ENCODE data around the gene FAM120B.

Gene FAM120B

DNA sequence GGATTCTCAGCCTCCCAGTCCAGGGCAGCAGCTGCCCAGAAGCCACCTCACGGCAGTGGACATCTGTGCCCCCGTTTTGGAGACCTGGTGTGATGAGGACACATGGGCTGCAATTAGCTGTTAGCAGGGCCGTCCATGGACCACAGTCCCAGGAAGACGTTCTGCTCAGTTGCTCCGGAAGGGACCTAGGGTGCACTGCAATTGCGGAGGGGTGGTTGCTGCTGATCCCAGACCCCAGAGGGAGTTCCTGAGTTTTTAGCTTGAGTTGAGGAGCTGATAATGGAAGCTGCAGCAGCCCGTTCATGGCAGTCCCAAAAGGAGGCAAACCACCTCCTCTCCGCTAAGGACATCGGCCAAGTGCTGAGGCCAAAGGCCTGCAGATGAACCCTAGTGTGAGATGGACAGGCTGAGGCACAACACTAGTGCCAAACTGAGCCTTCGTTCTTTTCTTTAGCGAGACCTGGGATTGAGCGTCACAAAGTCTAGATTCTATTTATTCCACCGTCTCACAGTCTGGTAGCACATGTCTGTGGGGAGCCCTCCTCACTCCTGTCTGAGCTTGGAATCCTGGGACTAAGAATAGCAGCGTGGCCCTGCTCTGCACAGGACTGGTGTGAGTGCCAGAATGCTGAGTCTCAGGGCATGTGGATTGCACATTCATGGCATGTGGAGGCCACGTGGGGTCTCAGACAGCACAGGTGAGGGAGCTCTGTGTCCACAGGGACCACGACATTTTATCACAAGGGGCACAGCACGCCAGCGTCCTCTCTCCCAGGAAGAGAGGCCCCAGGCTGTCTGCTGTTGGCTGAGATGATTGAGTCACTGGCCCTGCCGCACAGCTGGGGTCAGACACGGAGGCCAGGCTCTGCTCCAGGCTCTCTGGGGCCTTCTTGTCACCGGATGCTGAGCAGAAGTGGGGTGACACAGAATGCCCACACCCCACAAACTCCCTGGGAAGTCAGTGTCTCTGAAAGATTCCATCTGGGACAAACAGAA, 133.1 kb downstream of the FAM120B start:
- H3K9ac ChIP-seq (ENCODE audit: insufficient read length, low read depth) = no peak overlapping the region
- H3K27me3 ChIP-seq (ENCODE audit: insufficient read depth, insufficient read length) = no peaks in the 10 kb centered on the region
- no peak for DNase-seq (ENCODE audit: low read depth, low spot score)
- H3K9me3 ChIP-seq (ENCODE audit: insufficient read depth, low read length) = no peaks in the 10 kb centered on the region
- H3K4me1 ChIP-seq (ENCODE audit: insufficient read depth, insufficient read length) = peaks cover 19% of the 10 kb centered on the region
- TF ChIP-seq SUZ12 (IDR thresholded peaks at IDR 0.05; ENCODE audit: extremely low read depth, insufficient read depth, insufficient read length) (no peak), YY1 (IDR thresholded peaks at IDR 0.05; ENCODE audit: insufficient read depth, insufficient read length) (no peak), ZNF274 (IDR thresholded peaks at IDR 0.05; ENCODE audit: low read depth, low read length) (no peak)
- no peak overlapping the region for H3K4me3 ChIP-seq (ENCODE audit: insufficient read length, low read depth)
- no peaks in the 10 kb centered on the region for H3K36me3 ChIP-seq (ENCODE audit: insufficient read depth, insufficient read length, low read length)

DNA sequence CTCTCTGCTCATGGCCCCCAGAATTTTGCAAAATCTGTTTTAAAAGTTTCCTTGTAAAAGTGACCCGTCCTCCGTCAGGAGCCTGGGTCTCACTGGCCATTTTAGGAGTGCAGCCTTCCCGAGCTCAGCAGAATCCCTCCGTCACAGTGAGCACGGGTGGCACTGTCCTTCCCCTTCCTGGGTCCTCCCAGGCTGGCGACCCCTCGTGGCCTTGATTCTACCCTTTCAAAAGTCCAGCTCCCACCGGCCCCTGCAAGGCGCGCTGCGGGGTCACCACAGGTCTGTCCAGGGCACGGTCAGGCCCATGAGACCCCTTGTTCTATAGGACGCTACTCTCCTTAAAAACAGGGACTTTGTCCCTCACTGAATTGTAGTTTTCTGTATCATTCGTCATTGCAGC, 133.9 kb downstream of the FAM120B start:
- H3K4me3 ChIP-seq (ENCODE audit: insufficient read length, low read depth) = no peak overlapping the region
- no peaks in the 10 kb centered on the region for H3K36me3 ChIP-seq (ENCODE audit: insufficient read depth, insufficient read length, low read length)
- H3K4me1 ChIP-seq (ENCODE audit: insufficient read depth, insufficient read length) = peaks cover 19% of the 10 kb centered on the region
- no peak for DNase-seq (ENCODE audit: low read depth, low spot score)
- H3K27me3 ChIP-seq (ENCODE audit: insufficient read depth, insufficient read length) = no peaks in the 10 kb centered on the region
- no peak overlapping the region for H3K9ac ChIP-seq (ENCODE audit: insufficient read length, low read depth)
- H3K9me3 ChIP-seq (ENCODE audit: insufficient read depth, low read length) = no peaks in the 10 kb centered on the region
- TF ChIP-seq ZNF274 (IDR thresholded peaks at IDR 0.05; ENCODE audit: low read depth, low read length) (no peak), YY1 (IDR thresholded peaks at IDR 0.05; ENCODE audit: insufficient read depth, insufficient read length) (no peak), SUZ12 (IDR thresholded peaks at IDR 0.05; ENCODE audit: extremely low read depth, insufficient read depth, insufficient read length) (no peak)

DNA sequence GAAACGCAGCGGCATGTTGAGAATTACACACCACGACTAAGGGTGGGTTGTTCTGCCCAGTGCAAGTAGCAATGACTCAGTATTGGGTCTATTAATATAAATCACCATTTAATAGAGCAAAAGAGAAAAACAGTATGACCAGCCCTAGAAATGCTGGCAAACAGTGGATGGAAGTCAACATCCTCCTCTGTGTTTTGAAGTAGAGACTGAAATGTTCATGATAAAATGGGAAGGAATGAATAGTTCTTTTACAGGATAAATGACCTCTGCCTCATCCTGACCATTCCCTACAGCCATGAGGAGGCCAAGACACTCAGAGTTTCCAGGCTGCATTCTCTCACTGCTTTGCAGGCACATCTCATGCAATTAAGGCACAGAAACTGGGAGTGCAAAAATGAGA, 134.8 kb downstream of the FAM120B start:
- Histone ChIP-seq H3K4me1 (ENCODE audit: insufficient read depth, insufficient read length) (peaks cover 19% of the 10 kb centered on the region), H3K27me3 (ENCODE audit: insufficient read depth, insufficient read length) (no peaks in the 10 kb centered on the region), H3K36me3 (ENCODE audit: insufficient read depth, insufficient read length, low read length) (no peaks in the 10 kb centered on the region), H3K4me3 (ENCODE audit: insufficient read length, low read depth) (no peak overlapping the region), H3K9me3 (ENCODE audit: insufficient read depth, low read length) (no peaks in the 10 kb centered on the region), H3K9ac (ENCODE audit: insufficient read length, low read depth) (no peak overlapping the region)
- no peak for TF ChIP-seq SUZ12 (IDR thresholded peaks at IDR 0.05; ENCODE audit: extremely low read depth, insufficient read depth, insufficient read length)
- TF ChIP-seq ZNF274 (IDR thresholded peaks at IDR 0.05; ENCODE audit: low read depth, low read length) = no peak
- no peak for TF ChIP-seq YY1 (IDR thresholded peaks at IDR 0.05; ENCODE audit: insufficient read depth, insufficient read length)
- DNase-seq (ENCODE audit: low read depth, low spot score) = no peak

DNA sequence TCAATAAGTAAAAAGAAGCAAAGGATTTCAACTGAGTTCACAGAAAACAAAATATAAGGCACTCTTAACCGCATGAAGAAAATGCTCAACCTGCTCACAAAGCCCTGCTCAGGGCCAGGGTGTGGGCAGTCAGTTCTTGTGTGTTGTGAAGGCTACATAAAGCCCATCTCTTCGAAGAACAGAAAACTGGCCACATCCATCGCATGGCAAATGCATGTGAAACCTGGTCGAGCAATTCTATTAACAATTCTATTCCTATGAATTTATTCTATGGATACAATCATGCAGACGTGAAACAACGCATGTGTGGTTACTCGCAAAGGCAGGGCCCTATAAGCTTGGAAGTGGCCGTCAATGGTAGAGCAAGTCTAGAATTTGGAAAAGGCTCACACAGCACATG, 136.0 kb downstream of the FAM120B start:
- no peak overlapping the region for H3K9ac ChIP-seq (ENCODE audit: insufficient read length, low read depth)
- H3K4me1 ChIP-seq (ENCODE audit: insufficient read depth, insufficient read length) = peaks cover 17% of the 10 kb centered on the region
- H3K9me3 ChIP-seq (ENCODE audit: insufficient read depth, low read length) = no peaks in the 10 kb centered on the region
- no peaks in the 10 kb centered on the region for H3K36me3 ChIP-seq (ENCODE audit: insufficient read depth, insufficient read length, low read length)
- DNase-seq (ENCODE audit: low read depth, low spot score) = no peak
- TF ChIP-seq SUZ12 (IDR thresholded peaks at IDR 0.05; ENCODE audit: extremely low read depth, insufficient read depth, insufficient read length) = no peak
- TF ChIP-seq YY1 (IDR thresholded peaks at IDR 0.05; ENCODE audit: insufficient read depth, insufficient read length) = no peak
- TF ChIP-seq ZNF274 (IDR thresholded peaks at IDR 0.05; ENCODE audit: low read depth, low read length) = no peak
- H3K27me3 ChIP-seq (ENCODE audit: insufficient read depth, insufficient read length) = no peaks in the 10 kb centered on the region
- no peak overlapping the region for H3K4me3 ChIP-seq (ENCODE audit: insufficient read length, low read depth)

DNA sequence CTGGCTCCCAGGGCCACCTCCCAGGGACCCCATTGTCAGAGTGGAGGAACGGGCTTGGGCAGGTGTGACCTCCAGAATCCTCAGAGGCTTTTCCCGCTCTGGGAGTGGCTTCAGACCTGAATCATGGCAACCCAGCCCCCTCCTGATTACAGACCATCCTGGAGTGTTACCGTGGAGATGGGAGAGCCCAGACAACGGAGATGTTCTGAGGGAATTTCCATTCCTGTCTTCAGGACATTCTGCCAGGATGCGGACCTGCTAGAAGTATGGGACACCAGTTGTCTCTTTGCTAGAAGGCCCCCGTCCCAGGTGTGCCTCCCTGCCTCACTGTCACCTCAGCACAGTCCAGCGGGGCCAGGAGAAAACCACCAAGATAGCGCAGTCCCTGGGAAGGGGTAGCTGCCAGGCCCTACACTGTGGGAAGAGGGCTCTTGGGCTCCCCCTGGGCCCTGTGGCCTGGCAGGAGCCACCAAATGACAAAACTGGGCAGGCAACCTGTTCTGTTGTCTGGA, 136.6 kb downstream of the FAM120B start:
- H3K9me3 ChIP-seq (ENCODE audit: insufficient read depth, low read length) = no peaks in the 10 kb centered on the region
- H3K4me1 ChIP-seq (ENCODE audit: insufficient read depth, insufficient read length) = peaks cover 12% of the 10 kb centered on the region
- TF ChIP-seq ZNF274 (IDR thresholded peaks at IDR 0.05; ENCODE audit: low read depth, low read length) = no peak
- no peak for TF ChIP-seq SUZ12 (IDR thresholded peaks at IDR 0.05; ENCODE audit: extremely low read depth, insufficient read depth, insufficient read length)
- no peak for TF ChIP-seq YY1 (IDR thresholded peaks at IDR 0.05; ENCODE audit: insufficient read depth, insufficient read length)
- H3K27me3 ChIP-seq (ENCODE audit: insufficient read depth, insufficient read length) = no peaks in the 10 kb centered on the region
- H3K9ac ChIP-seq (ENCODE audit: insufficient read length, low read depth) = no peak overlapping the region
- DNase-seq (ENCODE audit: low read depth, low spot score) = no peak
- H3K36me3 ChIP-seq (ENCODE audit: insufficient read depth, insufficient read length, low read length) = no peaks in the 10 kb centered on the region
- H3K4me3 ChIP-seq (ENCODE audit: insufficient read length, low read depth) = no peak overlapping the region

DNA sequence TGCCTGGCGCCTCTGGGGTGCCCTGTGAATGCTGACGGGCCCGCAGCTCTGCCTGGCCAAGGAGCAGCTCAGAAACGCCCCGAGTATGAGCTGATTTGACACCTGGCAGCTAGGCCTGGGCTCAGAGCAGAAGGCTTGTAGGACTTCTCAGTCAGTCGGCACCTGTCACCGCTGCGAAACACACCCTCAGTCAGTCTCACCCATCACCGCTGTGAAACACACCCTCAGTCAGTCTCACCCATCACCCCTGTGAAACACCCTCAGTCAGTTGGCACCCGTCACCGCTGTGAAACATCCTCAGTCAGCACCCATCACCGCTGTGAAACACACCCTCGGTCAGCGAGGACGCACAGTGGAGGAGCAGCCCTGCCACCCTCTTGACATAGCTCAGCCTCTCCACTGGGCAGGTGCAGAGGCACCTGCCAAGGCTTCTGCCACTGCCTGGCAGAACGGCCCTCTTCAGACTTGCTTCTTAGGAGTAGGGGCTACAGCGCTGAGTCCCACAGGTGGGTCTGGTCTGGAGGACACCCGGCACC, 137.6 kb downstream of the FAM120B start:
- H3K9me3 ChIP-seq (ENCODE audit: insufficient read depth, low read length) = no peaks in the 10 kb centered on the region
- no peaks in the 10 kb centered on the region for H3K27me3 ChIP-seq (ENCODE audit: insufficient read depth, insufficient read length)
- no peaks in the 10 kb centered on the region for H3K36me3 ChIP-seq (ENCODE audit: insufficient read depth, insufficient read length, low read length)
- no peak for DNase-seq (ENCODE audit: low read depth, low spot score)
- TF ChIP-seq SUZ12 (IDR thresholded peaks at IDR 0.05; ENCODE audit: extremely low read depth, insufficient read depth, insufficient read length) (no peak), ZNF274 (IDR thresholded peaks at IDR 0.05; ENCODE audit: low read depth, low read length) (no peak), YY1 (IDR thresholded peaks at IDR 0.05; ENCODE audit: insufficient read depth, insufficient read length) (no peak)
- H3K4me3 ChIP-seq (ENCODE audit: insufficient read length, low read depth) = no peak overlapping the region
- H3K4me1 ChIP-seq (ENCODE audit: insufficient read depth, insufficient read length) = peaks cover 8% of the 10 kb centered on the region
- no peak overlapping the region for H3K9ac ChIP-seq (ENCODE audit: insufficient read length, low read depth)

DNA sequence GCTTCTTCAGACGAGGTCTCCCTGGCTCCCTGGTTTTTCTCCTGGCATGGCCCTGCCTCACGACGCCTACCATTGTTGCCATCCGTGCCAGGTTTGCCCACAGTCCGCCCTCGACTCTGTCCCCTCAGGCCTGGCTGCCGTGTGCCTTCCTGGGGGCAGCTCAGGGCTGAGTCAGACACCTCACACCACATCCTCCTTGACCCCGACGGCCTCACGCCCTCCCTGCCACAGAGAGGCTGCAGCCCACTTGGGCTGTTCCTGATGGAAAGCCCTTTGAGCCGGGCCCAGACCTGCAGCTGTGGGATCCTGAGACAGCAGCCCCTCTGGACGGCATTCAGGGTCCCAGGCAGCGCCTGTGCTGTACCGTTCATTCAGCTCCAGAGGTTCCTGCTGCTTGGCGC, 138.3 kb downstream of the FAM120B start:
- no peak overlapping the region for H3K9ac ChIP-seq (ENCODE audit: insufficient read length, low read depth)
- H3K27me3 ChIP-seq (ENCODE audit: insufficient read depth, insufficient read length) = no peaks in the 10 kb centered on the region
- H3K36me3 ChIP-seq (ENCODE audit: insufficient read depth, insufficient read length, low read length) = no peaks in the 10 kb centered on the region
- no peak overlapping the region for H3K4me3 ChIP-seq (ENCODE audit: insufficient read length, low read depth)
- H3K4me1 ChIP-seq (ENCODE audit: insufficient read depth, insufficient read length) = peaks cover 5% of the 10 kb centered on the region
- TF ChIP-seq YY1 (IDR thresholded peaks at IDR 0.05; ENCODE audit: insufficient read depth, insufficient read length) (no peak), SUZ12 (IDR thresholded peaks at IDR 0.05; ENCODE audit: extremely low read depth, insufficient read depth, insufficient read length) (no peak), ZNF274 (IDR thresholded peaks at IDR 0.05; ENCODE audit: low read depth, low read length) (no peak)
- H3K9me3 ChIP-seq (ENCODE audit: insufficient read depth, low read length) = no peaks in the 10 kb centered on the region
- no peak for DNase-seq (ENCODE audit: low read depth, low spot score)
